ENCODE data around the gene MYOF. TPM values are rescaled to one million over a fixed set of nuclear protein-coding genes. Genes with fewer than 3 reads are reported as not detected.

The MYOF gene
- polyA plus RNA-seq, 1 donor (not counting 4 experiments of a cell fraction or from before 2014, with no cell fraction given) = 232 TPM

DNA sequence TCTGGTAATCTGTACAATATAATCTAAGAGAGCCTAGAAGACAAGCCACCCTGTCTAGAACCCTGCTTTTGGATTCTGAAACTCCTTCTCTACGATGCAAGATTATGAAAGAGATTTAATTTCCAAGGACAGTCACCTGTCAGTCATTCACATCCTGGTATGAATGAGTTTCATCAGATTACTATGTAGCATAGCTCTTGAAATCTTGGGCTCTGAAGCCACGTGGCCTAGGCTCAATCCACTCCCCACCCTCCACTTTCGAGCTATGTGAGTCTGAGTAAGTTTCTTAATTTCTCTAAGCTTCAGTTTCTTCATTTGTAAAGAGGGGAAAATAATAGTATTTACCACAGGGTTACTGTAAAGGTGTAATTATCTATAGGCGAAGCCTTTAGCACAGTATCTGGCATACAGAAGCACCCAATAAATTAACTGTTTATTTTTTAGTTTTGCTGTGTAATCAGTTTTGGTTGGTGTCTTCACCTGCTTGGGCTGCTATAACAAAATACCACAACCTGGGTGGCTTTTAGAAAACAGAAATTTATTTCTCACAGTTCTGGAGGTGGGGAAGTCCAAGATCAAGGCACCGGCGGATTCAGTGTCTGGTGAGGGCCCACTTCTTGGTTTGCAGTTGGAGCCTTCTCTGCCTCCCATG, 71.3 kb downstream of the MYOF start:
- Histone ChIP-seq H3K36me3 (ENCODE audit: control insufficient read depth in 2 of 2, extremely low read depth in 1 of 2, insufficient read depth in 2 of 2, low read length in 2 of 2) (peaks cover 35 to 48% of the 10 kb centered on the region in 2 experiments), H3K27me3 (ENCODE audit: control insufficient read depth, extremely low read depth, insufficient read depth, low read length) (no peaks in the 10 kb centered on the region), H3K4me2 (ENCODE audit: control insufficient read depth, extremely low read depth, insufficient read depth, low read depth, low read length) (no peak overlapping the region), H2AFZ (ENCODE audit: control insufficient read depth, low read length) (no peak overlapping the region), H3K9me3 (ENCODE audit: control insufficient read depth, low read depth, low read length) (no peaks in the 10 kb centered on the region), H3K9me1 (ENCODE audit: control insufficient read depth, extremely low read depth, insufficient read depth, low read length) (no peaks in the 10 kb centered on the region), H3K79me2 (ENCODE audit: control insufficient read depth, insufficient read depth, low read length) (peaks cover 8% of the 10 kb centered on the region), H4K20me1 (ENCODE audit: control insufficient read depth, extremely low read depth, insufficient read depth, low read length) (no peaks in the 10 kb centered on the region), H3K4me1 (ENCODE audit: control insufficient read depth, extremely low read depth, insufficient read depth, low read length) (peaks cover 27% of the 10 kb centered on the region), H3K9ac (ENCODE audit: control insufficient read depth, extremely low read depth, insufficient read depth, low read length) (no peak overlapping the region), H3K4me3 (ENCODE audit: control insufficient read depth in 2 of 3, extremely low read depth in 1 of 3, insufficient read depth in 2 of 3, low read depth in 1 of 3, low read length in 3 of 3) (no peak overlapping the region), H3K27ac (ENCODE audit: control insufficient read depth, insufficient read depth, low read length) (peak overlapping the region; percentile 53)
- TF ChIP-seq EZH2 (IDR thresholded peaks at IDR 0.05; ENCODE audit: low read length) = no peak
- TF ChIP-seq CTCF (optimal IDR thresholded peaks at IDR 0.05 in 1 of 3, IDR thresholded peaks at IDR 0.05 in 1 of 3, conservative IDR thresholded peaks at IDR 0.05 in 1 of 3; ENCODE audit: extremely low read depth in 1 of 3, insufficient read depth in 2 of 3, low read length in 3 of 3) = no peak
- dilution Hi-C loops (cut with MboI; ENCODE audit: extremely low pct_ligation_motif_present, low sequenced_read_pairs) = no loop called here
- no peak for FAIRE-seq
- DNase-seq (ENCODE audit: low read depth, low spot score) = no peak

GRCh38 chr10:93408783-93409182, 73.4 kb downstream of the MYOF start:
- Histone ChIP-seq H3K4me1 (ENCODE audit: control insufficient read depth, extremely low read depth, insufficient read depth, low read length) (peaks cover 32% of the 10 kb centered on the region), H3K36me3 (ENCODE audit: control insufficient read depth in 2 of 2, extremely low read depth in 1 of 2, insufficient read depth in 2 of 2, low read length in 2 of 2) (peaks cover 30 to 50% of the 10 kb centered on the region in 2 experiments), H3K4me2 (ENCODE audit: control insufficient read depth, extremely low read depth, insufficient read depth, low read depth, low read length) (no peak overlapping the region), H3K4me3 (ENCODE audit: control insufficient read depth in 2 of 3, extremely low read depth in 1 of 3, insufficient read depth in 2 of 3, low read depth in 1 of 3, low read length in 3 of 3) (no peak overlapping the region), H3K9me3 (ENCODE audit: control insufficient read depth, low read depth, low read length) (no peaks in the 10 kb centered on the region), H2AFZ (ENCODE audit: control insufficient read depth, low read length) (no peak overlapping the region), H3K79me2 (ENCODE audit: control insufficient read depth, insufficient read depth, low read length) (peaks cover 4% of the 10 kb centered on the region), H3K27me3 (ENCODE audit: control insufficient read depth, extremely low read depth, insufficient read depth, low read length) (no peaks in the 10 kb centered on the region), H3K27ac (ENCODE audit: control insufficient read depth, insufficient read depth, low read length) (no peak overlapping the region), H3K9me1 (ENCODE audit: control insufficient read depth, extremely low read depth, insufficient read depth, low read length) (no peaks in the 10 kb centered on the region), H4K20me1 (ENCODE audit: control insufficient read depth, extremely low read depth, insufficient read depth, low read length) (no peaks in the 10 kb centered on the region), H3K9ac (ENCODE audit: control insufficient read depth, extremely low read depth, insufficient read depth, low read length) (no peak overlapping the region)
- no peak for DNase-seq (ENCODE audit: low read depth, low spot score)
- TF ChIP-seq EZH2 (IDR thresholded peaks at IDR 0.05; ENCODE audit: low read length) (no peak), CTCF (optimal IDR thresholded peaks at IDR 0.05 in 1 of 3, IDR thresholded peaks at IDR 0.05 in 1 of 3, conservative IDR thresholded peaks at IDR 0.05 in 1 of 3; ENCODE audit: extremely low read depth in 1 of 3, insufficient read depth in 2 of 3, low read length in 3 of 3) (no peak)
- FAIRE-seq = no peak
- dilution Hi-C loops (cut with MboI; ENCODE audit: extremely low pct_ligation_motif_present, low sequenced_read_pairs) = no loop called here
